Measurements from ENCODE around the gene SNTB2.

DNA sequence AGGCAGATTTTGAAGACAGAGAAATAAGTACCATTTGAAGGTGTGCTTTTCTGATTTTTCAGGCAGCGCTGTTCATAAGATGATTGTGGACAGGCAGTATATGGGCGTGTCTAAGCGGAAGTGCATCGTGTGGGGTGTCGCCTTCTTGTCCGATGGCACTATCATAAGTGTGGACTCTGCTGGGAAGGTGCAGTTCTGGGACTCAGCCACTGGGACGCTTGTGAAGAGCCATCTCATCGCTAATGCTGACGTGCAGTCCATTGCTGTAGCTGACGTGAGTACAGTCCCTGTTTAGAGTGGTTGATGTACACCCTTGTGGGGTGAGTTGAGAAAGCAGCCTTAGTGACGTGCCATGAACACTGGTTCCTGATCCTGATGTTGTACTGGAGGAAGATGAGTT, 43.8 kb upstream of the SNTB2 start:
- TF ChIP-seq CTCF (IDR thresholded peaks at IDR 0.05) (peak in 4 of 5 experiments; percentile 26 to 62 (median 36)), POLR2AphosphoS5 (IDR thresholded peaks at IDR 0.05) (no peak)
